Stimulated activated CD8-positive, alpha-beta memory T cell treated with anti-CD3 and anti-CD28 coated beads, Interleukin-15, amount 100 ng/mL, for 24 hours (primary cell): Measurements from ENCODE around the gene OXCT2.
"Not testable (repeated sequence)": the region's sequence is repeated elsewhere in the genome, so short reads cannot be mapped to it uniquely, and the experiment has no call there.

ENCODE experiments used
- DNase-seq: peaks from one replicate; pipeline ENCODE4 v3.0.0-alpha.2; 2020; ENCODE audit warnings: low read depth

The OXCT2 gene

DNA sequence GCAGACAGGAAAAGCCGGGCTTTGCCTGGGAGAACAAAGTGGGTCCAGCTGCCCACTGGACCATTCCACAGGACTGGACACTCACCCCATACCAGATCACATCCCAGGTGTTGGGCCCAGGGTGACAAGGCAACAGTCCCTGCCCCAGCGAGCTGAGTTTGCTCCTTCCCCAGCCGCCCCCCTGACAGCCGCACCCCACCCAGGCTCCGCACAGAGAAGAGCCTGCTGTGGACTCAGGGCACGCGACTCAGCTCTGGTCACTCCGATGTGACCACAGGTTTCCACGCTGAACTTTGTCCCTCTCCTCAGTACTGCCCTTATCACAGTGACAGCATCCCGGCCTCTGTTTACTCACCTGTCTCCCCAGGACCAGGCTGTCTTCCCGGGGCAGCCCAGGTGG, 16.3 kb upstream of the OXCT2 start:
- no peak for DNase-seq

DNA sequence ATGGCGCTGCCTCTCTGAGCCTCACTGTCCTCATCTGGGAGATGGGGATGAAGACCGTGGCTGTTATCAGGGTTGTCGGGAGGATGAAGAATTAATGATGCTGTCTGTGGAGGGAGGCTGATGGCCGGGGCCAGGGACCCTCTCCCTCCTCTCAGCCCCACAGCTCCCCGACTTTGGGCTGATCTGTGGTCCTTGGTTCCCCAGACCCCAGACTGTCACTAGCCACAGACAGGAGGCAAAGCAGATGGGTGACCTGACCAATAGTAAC, 15.9 kb upstream of the OXCT2 start:
- DNase-seq: not testable (repeated sequence)

DNA sequence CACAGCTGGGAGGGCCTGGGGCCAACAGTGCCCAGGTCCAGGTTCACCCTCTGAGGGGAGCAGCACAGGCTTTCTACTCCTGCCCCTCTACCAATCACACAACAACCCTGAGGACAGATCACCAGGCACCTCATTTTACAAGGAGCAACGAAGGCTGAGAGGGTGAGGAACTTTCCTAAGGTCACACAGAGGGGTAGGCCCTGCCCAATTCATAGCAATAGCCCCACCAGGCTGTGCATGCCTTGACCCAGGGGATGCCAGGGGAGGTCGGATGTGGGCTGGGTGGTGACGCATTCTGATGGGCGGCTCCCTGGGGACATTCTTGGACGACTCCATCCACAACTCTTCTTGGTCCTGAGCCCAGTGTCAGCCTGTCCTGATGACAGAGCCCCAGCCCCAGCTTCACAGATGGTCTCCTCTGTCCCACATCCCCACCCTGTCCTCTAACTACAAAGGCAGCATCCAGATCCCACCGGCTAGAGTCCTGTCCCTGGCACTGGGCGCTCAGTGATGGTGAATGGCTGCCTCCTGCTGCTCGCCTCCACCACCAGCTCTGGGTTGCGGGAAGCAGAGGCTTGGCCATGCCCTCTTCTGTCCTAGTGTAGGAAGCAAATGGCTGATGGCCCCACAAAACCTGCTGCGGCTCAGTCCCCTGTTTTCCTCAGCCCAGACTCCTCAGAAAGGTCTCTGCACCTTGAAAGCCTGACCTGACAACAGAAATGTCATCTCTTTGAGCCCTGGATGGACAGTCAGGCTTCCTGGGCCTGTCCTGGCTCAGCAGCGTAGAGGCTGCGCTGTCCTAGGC, 15.4 kb upstream of the OXCT2 start:
- not testable (repeated sequence) for DNase-seq

GRCh38 chr1:39782685-39783084, 11.5 kb upstream of the OXCT2 start:
- not testable (repeated sequence) for DNase-seq

DNA sequence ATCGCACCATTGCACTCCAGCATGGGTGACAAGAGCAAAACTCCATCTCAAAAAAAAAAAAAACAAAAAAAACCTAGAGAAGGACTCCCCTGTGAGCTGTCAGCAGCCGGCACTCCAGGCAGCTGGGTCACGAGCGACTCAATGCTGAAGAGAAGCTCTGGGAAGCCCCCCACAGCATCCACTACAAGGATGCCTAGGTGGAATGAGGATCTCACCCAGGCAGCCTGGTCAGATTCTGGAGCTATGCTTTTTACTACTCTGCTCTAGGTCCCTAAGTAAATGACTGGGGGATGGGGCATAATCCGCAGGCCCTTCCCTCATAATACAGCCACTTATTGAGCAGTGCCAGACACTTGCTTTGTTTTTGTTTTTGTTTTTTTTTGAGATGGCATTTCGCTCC, 11.0 kb upstream of the OXCT2 start:
- no peak for DNase-seq

GRCh38 chr1:39781349-39781715, 10.2 kb upstream of the OXCT2 start:
- DNase-seq: no peak

DNA sequence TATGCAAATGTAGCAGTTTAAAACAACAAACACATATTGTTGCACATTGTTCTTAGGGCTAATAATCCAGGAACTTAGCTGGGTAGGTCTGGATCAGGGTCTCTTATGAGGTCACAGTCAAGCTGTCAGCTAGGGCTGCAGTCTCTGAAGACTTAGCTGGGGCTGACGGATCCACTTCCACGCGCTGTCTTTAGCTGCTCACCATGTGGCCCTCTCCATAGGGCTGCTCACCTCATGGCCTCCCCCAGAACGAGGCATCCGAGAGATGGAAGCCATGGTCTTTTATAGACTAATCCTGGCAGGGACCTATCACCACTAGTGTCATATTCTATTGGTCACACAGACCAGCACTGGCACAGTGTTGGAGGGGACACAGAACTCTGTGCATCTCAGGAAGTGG, 8.7 kb upstream of the OXCT2 start:
- no peak for DNase-seq

DNA sequence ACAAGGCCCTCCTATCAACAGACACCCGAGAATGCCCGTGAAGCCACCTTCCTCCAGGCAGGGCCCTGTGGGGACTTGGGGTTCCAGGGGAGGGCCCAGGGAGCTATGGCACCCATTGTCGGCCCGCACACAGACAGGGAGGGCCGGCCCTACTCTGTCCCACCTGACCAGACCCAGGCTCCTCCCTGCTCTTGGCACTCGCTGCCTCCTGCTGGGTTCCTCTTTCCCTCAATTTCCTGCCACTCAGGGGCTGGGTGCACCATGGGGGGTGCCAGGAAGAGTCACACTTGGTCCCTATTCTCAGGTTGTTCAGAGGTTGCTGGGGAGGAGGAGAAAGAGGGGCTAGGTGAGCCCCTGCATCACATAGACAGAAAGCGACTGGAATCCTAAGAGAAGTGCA, 8.0 kb upstream of the OXCT2 start:
- DNase-seq: no peak

DNA sequence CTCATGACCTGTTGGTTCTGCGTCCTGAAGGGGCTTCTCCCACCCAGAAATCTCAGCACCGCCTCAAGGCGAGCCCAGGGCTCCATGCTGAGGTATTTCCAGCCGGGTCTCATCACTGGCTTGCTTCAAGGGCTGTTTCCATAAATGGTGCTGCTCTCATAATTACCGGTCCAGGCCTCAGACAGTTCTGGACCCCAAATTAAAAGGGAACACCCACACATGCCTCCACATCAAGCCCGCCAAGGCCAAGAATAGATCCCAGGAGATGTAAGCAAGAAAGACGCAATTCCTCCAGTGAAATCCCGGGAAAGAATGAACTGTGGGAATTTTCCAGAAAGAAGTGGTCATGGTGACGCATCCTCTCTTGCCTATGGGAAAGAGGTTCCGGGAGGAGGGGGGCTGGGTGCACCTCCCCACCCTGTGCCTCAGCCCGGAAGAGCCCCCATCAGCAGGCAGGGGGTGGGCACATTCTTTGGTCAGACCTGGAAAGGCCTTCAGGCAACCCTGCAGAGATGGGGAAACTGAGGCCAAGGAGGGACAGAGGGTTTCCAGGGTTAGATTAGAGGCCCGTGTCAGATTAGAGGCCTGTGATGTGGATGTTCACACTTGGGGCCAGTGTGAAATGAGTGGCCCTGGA, 7.4 kb upstream of the OXCT2 start:
- DNase-seq: not testable (repeated sequence)

GRCh38 chr1:39777896-39778295, 6.7 kb upstream of the OXCT2 start:
- DNase-seq: not testable (repeated sequence)

DNA sequence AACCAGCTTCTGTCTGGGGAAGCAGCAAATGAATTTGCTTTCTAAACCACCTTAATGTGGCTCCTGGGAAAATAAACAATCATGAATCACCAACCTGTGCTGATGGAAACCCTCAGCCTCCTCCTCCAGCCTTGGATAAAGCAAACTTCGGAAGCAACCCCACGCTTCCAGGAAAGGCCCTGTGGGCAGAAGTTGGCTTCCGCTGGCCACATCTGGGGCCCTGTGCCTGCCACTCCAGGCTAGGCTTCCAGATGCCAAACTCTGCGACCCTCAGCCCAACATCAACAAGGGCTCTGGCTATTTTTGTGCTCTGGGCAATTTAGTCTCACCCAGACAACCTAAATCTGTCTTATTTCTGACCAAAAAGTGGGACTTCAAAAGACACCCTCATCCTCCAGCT, 6.2 kb upstream of the OXCT2 start:
- no peak for DNase-seq

GRCh38 chr1:39776886-39777285, 5.7 kb upstream of the OXCT2 start:
- DNase-seq: no peak

GRCh38 chr1:39776400-39776713, 5.2 kb upstream of the OXCT2 start:
- no peak for DNase-seq

DNA sequence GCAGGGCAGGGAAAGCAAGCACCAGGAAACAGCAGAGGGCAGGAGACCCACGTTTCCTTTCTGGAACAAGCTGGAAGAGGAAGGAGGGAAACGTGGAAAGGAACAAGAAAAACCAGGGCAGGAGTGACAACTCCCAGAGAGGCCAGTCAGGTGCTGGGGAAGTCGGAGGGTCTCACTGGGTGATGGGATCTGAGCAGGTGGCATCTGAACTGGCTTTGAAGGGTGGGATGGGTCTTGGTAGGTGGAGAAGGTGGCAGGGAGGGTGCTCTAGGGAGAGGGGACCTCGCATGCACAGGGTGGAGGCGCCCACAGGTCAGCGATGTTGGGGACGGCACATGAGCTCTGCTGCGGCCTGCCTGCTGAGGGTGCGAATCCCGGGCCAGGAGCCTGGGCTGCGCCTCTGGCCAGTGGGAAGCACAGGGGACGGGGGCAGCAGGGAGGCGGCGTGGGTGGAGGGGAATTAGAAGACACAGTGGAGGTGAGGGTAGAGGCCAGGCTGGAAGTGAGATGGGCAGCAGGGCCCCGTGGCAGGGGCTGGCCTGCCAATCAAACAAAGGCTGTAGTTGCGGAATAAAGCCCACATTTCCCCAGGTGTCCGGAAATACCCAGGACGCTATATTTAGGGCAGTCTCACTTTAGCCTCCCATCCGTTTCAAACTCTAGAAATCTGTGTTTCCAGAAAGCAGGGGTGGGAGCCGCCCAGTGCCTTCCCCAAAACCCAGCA, 4.7 kb upstream of the OXCT2 start:
- DNase-seq: not testable (repeated sequence)

DNA sequence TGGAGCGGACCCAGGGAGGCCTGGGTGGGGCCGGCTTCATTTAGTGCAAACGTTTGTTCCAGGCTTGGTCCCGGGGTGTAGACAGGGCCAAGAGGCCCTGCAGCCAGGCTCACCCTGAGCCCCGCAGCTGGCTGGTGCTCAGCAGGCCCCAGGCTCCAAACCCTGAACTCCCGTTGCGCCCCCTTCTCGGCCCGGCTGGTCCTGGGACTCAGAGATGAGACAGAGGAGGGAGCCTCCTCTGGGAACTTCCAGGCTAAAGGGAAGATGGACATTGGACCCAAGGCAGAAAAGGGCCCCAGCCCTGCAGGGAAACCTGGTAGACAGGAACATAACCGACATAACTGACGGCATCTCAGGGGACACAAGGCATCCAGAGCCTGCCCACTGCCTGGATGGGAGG, 4.0 kb upstream of the OXCT2 start:
- DNase-seq: not testable (repeated sequence)

DNA sequence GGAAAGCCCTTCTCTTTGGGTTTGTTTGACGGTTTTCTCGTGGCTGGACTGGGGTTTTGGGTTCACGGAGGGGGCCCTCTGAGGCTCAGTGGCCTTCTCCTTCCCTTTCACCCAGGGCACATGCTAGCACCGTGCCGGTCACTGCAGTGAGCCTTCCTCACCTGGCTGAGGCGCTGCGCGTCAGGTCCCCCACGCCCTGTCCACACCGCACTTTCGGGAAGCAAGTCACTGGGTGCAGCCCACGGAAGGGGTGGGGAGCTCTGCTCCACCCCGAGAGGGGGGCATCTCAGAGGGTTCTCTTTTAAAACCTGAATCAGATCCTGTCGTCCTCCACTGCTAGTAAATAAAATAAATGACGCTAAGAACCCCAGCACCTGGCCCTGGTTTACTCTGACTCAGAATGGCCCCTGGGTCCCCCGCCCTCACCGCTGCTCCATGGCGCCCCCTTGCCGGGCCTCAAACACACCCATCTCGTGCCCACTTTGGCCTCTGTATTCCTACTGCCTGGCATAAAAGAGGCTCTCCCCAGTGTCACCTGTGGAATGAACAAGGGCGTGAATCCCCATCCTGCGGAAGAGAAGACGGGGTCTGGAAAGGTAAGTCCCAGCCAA, 2.3 kb upstream of the OXCT2 start:
- not testable (repeated sequence) for DNase-seq

DNA sequence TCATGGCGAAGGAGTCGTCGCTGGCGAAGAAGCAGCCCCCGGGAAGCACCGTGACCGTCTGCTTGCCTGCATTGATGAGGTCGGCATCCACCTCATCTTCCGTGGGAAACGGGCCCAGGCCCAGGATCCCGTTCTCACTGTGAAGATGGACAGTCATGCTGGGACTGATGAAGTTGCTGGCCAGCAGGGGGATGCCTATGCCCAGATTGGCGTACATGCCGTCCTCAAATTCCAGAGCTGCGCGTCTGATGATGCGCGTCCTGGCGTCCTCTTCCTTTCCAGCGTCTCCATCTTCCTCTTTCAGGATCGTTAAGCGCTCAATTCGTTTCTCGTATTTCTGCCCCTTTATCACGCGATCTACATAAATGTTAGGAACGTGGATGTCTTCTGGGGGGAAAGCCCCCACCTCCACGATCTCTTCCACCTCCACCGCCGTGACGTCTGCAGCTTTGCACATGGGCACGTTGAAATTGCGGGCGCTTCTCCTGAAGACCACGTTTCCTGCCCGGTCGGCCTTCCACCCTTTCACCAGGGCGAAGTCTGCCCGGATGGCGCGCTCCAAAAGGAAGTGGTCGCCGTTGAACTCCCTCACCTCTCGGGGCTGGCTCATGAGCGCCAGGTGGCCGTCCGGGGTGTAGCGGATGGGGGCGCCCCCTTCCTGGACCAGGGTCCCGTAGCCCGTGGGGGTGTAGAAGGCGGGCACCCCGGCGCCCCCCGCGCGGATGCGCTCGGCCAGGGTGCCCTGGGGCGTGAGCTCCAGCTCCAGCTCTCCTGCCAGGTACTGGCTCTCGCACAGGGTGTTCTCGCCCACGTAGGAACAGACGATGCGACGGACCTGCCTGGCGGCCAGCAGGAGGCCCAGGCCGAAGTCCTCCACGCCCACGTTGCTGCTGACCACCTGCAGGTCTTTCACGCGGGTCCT, 787 bp downstream of the OXCT2 start:
- DNase-seq: not testable (repeated sequence)

DNA sequence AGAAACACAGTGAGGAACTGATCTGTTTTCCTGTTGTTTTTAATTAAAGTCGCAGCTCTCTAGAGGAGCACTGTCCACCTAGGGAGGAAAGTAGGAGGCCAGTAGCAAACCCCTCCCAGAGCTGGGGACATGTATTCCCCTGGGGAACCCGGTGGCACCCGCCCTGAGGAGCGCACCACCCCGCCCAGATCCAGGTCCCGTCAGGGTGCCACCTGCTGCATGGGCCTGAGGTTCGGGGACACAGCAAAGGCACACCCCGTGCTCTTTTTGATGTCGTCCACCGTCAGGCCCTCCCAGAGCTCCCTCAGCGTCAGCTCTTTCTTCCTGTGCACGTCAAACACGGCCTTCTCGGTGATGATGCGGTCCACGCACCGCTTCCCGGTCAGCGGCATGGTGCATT, 1.6 kb downstream of the OXCT2 start:
- not testable (repeated sequence) for DNase-seq

DNA sequence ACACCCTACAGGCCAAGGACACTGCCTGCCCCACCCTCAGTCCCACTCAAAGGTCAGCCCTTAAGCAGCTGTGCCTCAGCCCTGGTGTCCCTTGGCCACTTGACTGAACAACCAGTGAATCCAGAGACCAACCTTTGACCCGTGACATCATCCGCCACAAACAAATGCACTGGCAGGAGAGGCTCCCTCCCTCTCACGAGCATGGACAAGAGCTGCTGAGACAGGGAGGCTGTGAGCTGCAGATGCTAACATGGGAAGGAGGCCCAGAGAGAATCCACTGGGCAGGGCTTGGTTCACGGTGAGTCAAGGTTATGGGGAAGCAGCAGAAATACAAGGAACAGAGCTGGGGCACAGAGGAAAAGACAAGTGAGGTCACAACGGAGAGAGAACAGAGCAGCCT, 4.7 kb downstream of the OXCT2 start:
- not testable (repeated sequence) for DNase-seq

- DNase-seq: not testable (repeated sequence)
Observed at GRCh38 chr1:39764512-39764911, 6.6 kb downstream of the OXCT2 start.

DNA sequence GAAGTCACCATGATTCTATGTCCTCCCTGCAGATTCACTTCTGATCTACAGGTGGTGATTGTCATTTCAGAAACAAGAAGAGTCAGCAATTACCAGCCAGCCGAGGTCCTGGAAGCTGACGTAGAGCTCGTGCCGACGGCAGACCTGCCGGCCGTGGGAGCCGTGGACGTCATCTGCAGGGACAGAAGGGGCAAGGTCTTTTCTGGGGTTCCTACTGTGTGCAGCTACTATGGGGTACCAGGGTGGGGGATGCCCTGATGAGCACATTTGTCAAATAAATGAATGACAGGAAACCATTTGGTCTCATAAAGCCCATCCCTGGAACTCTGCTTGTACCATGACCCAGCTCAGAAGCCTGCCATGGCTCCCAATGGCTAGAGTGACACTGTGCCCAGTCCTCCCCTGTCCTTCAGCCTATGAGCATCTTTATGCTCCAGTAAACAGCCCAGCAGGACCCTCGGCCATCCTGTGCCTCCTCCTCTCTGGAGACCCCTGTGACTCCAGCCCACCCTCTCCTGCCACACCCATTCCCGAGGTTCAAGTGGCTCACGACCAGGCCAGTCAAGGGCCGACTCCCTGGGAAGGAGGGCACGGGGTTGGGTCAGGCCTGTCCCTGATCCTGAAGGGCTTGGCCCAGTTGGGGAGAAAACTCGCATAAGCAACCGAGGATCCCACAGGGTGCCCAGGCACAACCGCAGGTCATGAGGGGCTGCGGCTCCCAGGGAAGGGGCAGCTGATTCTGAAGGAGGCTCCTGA, 7.4 kb downstream of the OXCT2 start:
- not testable (repeated sequence) for DNase-seq
